ENCODE data around the gene TTC39C.

GRCh38 chr18:24176727-24177416, 162.3 kb downstream of the TTC39C start:
- TF ChIP-seq, protein P1, sequence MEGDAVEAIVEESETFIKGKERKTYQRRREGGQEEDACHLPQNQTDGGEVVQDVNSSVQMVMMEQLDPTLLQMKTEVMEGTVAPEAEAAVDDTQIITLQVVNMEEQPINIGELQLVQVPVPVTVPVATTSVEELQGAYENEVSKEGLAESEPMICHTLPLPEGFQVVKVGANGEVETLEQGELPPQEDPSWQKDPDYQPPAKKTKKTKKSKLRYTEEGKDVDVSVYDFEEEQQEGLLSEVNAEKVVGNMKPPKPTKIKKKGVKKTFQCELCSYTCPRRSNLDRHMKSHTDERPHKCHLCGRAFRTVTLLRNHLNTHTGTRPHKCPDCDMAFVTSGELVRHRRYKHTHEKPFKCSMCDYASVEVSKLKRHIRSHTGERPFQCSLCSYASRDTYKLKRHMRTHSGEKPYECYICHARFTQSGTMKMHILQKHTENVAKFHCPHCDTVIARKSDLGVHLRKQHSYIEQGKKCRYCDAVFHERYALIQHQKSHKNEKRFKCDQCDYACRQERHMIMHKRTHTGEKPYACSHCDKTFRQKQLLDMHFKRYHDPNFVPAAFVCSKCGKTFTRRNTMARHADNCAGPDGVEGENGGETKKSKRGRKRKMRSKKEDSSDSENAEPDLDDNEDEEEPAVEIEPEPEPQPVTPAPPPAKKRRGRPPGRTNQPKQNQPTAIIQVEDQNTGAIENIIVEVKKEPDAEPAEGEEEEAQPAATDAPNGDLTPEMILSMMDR (IDR thresholded peaks at IDR 0.05) = peak; percentile 35 to 70 (median 61)
- TF ChIP-seq POLR2A (IDR thresholded peaks at IDR 0.05) = no peak
